C1 segment of cervical spinal cord (tissue), 14 donors: Measurements from ENCODE around the gene TNIP3.

Experiments used
- DNase-seq, 14 donors: peaks; one replicate each; lab custom pipeline; 2025; lab: John Stamatoyannopoulos, UW

TNIP3 gene

GRCh38 chr4:121139533-121140222 is 24.4 kb downstream of the TNIP3 start:
- no peak for DNase-seq

- no peak for DNase-seq
Measured at GRCh38 chr4:121138039-121138825, 25.9 kb downstream of the TNIP3 start.

GRCh38 chr4:121130326-121130660 is 33.8 kb downstream of the TNIP3 start:
- no peak for DNase-seq

- no peak for DNase-seq
Measured at GRCh38 chr4:121129606-121130325, 34.4 kb downstream of the TNIP3 start.

- no peak for DNase-seq
Measured at GRCh38 chr4:121127100-121127499, 37.0 kb downstream of the TNIP3 start.

GRCh38 chr4:121126449-121127006 is 37.6 kb downstream of the TNIP3 start:
- DNase-seq = no peak

- no peak for DNase-seq
Measured at GRCh38 chr4:121125498-121125885, 38.6 kb downstream of the TNIP3 start.

GRCh38 chr4:121122661-121123060 is 41.5 kb downstream of the TNIP3 start:
- DNase-seq = no peak

- DNase-seq = no peak
Measured at GRCh38 chr4:121119715-121120114, 44.4 kb downstream of the TNIP3 start.

- DNase-seq = no peak
Measured at GRCh38 chr4:121118344-121118743, 45.8 kb downstream of the TNIP3 start.

GRCh38 chr4:121114756-121115155 is 49.4 kb downstream of the TNIP3 start:
- no peak for DNase-seq

- no peak for DNase-seq
Measured at GRCh38 chr4:121112530-121112929, 51.6 kb downstream of the TNIP3 start.

- no peak for DNase-seq
Measured at GRCh38 chr4:121108557-121108956, 55.6 kb downstream of the TNIP3 start.

GRCh38 chr4:121107507-121107906 is 56.6 kb downstream of the TNIP3 start:
- DNase-seq = no peak

- no peak for DNase-seq
Measured at GRCh38 chr4:121100093-121100775, 63.9 kb downstream of the TNIP3 start.

- DNase-seq = no peak
Measured at GRCh38 chr4:121098266-121098665, 65.9 kb downstream of the TNIP3 start.

- no peak for DNase-seq
Measured at GRCh38 chr4:121096629-121097028, 67.5 kb downstream of the TNIP3 start.

- DNase-seq = no peak
Measured at GRCh38 chr4:121096191-121096590, 67.9 kb downstream of the TNIP3 start.

- DNase-seq = no peak
Measured at GRCh38 chr4:121094297-121094966, 69.7 kb downstream of the TNIP3 start.

GRCh38 chr4:121093261-121093660 is 70.9 kb downstream of the TNIP3 start:
- no peak for DNase-seq

GRCh38 chr4:121091941-121092340 is 72.2 kb downstream of the TNIP3 start:
- DNase-seq = no peak
